Progenitor cell of endocrine pancreas (in vitro differentiated cells): Measurements from ENCODE around the gene COL5A3. TPM values are rescaled to one million over a fixed set of nuclear protein-coding genes. Genes with fewer than 3 reads are reported as not detected.
A peak's percentile ranks its signal among the peaks of the same experiment; 100 is the strongest.

Source experiments
- DNase-seq: peaks from one replicate; pipeline ENCODE4 v3.0.0; 2021; ENCODE audit warnings: low spot score; ENCODE audit not compliant: unreplicated experiment
- H3K27ac Mint-ChIP-seq: 2 replicates; pipeline ENCODE4 v1.8.0; 2021; ENCODE audit warnings: mild to moderate bottlenecking, moderate library complexity, mixed read lengths
- H3K27me3 Mint-ChIP-seq: 2 replicates; pipeline ENCODE4 v1.8.0; 2021; ENCODE audit warnings: mixed read lengths
- H3K36me3 Mint-ChIP-seq: 2 replicates; pipeline ENCODE4 v1.8.0; 2022; ENCODE audit warnings: mixed read lengths; ENCODE audit not compliant: insufficient read depth
- H3K4me1 Mint-ChIP-seq: 2 replicates; pipeline ENCODE4 v1.8.0; 2021; ENCODE audit warnings: low read depth, mixed read lengths
- H3K4me3 Mint-ChIP-seq: 2 replicates; pipeline ENCODE4 v1.8.0; 2021; ENCODE audit warnings: low read depth, mild to moderate bottlenecking, moderate library complexity, mixed read lengths
- H3K9me3 Mint-ChIP-seq: 2 replicates; pipeline ENCODE4 v1.8.0; 2021; ENCODE audit warnings: low read depth, mixed read lengths
- total RNA-seq: library from RNA; stranded (reverse); gene quantifications from 2 replicates; pipeline ENCODE4 v1.2.1, GENCODE V29; 2021
- TF ChIP-seq, protein P1 (sequence below): fragments of 200-600 bp; sonication (generic); IDR thresholded peaks from one replicate; pipeline ENCODE4 v1.5.0; 2021; ENCODE audit warnings: antibody characterized with exemption, mild to moderate bottlenecking; ENCODE audit not compliant: unreplicated experiment

COL5A3 gene
- total RNA-seq, 1 donor from 2014 or later = 0.05 TPM

- DNase-seq = no peak
- no peaks in the 10 kb centered on the region for H3K36me3 Mint-ChIP-seq
- H3K4me3 Mint-ChIP-seq = no peak overlapping the region
- H3K27ac Mint-ChIP-seq = no peak overlapping the region
- no peaks in the 10 kb centered on the region for H3K9me3 Mint-ChIP-seq
- peaks cover 77% of the 10 kb centered on the region for H3K27me3 Mint-ChIP-seq
- H3K4me1 Mint-ChIP-seq = peaks cover 11% of the 10 kb centered on the region
- TF ChIP-seq, protein P1, sequence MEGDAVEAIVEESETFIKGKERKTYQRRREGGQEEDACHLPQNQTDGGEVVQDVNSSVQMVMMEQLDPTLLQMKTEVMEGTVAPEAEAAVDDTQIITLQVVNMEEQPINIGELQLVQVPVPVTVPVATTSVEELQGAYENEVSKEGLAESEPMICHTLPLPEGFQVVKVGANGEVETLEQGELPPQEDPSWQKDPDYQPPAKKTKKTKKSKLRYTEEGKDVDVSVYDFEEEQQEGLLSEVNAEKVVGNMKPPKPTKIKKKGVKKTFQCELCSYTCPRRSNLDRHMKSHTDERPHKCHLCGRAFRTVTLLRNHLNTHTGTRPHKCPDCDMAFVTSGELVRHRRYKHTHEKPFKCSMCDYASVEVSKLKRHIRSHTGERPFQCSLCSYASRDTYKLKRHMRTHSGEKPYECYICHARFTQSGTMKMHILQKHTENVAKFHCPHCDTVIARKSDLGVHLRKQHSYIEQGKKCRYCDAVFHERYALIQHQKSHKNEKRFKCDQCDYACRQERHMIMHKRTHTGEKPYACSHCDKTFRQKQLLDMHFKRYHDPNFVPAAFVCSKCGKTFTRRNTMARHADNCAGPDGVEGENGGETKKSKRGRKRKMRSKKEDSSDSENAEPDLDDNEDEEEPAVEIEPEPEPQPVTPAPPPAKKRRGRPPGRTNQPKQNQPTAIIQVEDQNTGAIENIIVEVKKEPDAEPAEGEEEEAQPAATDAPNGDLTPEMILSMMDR = no peak
Measured at GRCh38 chr19:10006752-10007323, 3.5 kb downstream of the COL5A3 start.

- H3K27ac Mint-ChIP-seq = no peak overlapping the region
- no peak for DNase-seq
- H3K9me3 Mint-ChIP-seq = no peaks in the 10 kb centered on the region
- H3K27me3 Mint-ChIP-seq = peaks cover 72% of the 10 kb centered on the region
- no peak overlapping the region for H3K4me3 Mint-ChIP-seq
- no peaks in the 10 kb centered on the region for H3K36me3 Mint-ChIP-seq
- H3K4me1 Mint-ChIP-seq = peaks cover 11% of the 10 kb centered on the region
- TF ChIP-seq, protein P1 = no peak
Measured at GRCh38 chr19:10006335-10006708, 4.0 kb downstream of the COL5A3 start.

GRCh38 chr19:10005632-10006334 is 4.5 kb downstream of the COL5A3 start:
- DNase-seq = no peak
- Mint-ChIP-seq H3K4me3 (no peak overlapping the region), H3K27ac (peak overlapping the region; percentile 85), H3K27me3 (peaks cover 66% of the 10 kb centered on the region), H3K4me1 (peaks cover 11% of the 10 kb centered on the region), H3K36me3 (no peaks in the 10 kb centered on the region), H3K9me3 (no peaks in the 10 kb centered on the region)
- TF ChIP-seq, protein P1 = no peak

DNA sequence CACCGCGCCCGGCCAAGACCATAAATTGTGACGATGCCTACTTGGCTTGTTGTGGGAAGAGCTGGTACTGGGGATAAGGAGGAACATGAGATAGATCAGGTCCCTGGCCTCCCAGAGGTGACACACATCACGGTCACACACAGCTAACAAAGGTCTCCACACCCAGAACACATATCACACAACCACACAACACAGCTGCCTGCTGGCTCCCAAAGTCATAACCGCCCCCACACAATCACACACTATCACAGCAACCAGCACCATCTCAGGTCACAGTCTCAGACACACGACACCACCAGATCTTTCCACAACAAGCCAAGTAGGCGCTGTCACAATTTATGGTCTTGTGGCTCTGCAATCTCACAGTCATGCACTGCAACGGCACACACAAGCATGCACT is 5.7 kb downstream of the COL5A3 start:
- no peaks in the 10 kb centered on the region for H3K9me3 Mint-ChIP-seq
- peaks cover 8% of the 10 kb centered on the region for H3K4me1 Mint-ChIP-seq
- no peak for DNase-seq
- H3K4me3 Mint-ChIP-seq = no peak overlapping the region
- H3K36me3 Mint-ChIP-seq = no peaks in the 10 kb centered on the region
- H3K27me3 Mint-ChIP-seq = peaks cover 67% of the 10 kb centered on the region
- no peak overlapping the region for H3K27ac Mint-ChIP-seq
- TF ChIP-seq, protein P1 = no peak

DNA sequence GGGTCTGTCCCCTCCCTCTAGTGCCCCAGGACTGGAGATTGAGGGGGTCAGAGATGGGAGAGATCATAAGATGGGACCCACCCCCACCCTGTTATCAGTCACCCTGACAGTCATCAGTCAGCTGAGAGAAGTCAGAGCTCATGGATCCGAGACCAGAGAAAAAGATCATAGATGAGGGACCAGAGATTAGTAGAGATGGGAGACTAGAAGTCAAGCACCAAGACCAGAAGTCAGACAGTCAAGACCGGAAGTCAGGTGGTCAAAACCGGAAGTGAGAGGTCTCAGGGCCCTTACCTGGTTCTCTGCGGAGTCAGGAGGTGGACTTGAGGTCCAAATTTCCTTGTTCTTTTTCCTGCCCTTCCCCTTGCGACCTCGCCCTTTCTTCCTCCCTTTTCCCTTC is 7.0 kb downstream of the COL5A3 start:
- Mint-ChIP-seq H3K4me3 (no peak overlapping the region), H3K36me3 (no peaks in the 10 kb centered on the region), H3K9me3 (no peaks in the 10 kb centered on the region), H3K4me1 (peaks cover 2% of the 10 kb centered on the region), H3K27me3 (peaks cover 66% of the 10 kb centered on the region), H3K27ac (no peak overlapping the region)
- DNase-seq = no peak
- TF ChIP-seq, protein P1 = no peak
